ENCODE results near the gene MAML2. TPM values are rescaled to one million over a fixed set of nuclear protein-coding genes. Genes with fewer than 3 reads are reported as not detected.

MAML2 gene
- total and polyA plus RNA-seq, 9 of the 15 experiments (the other 6 are each of a cell fraction or from before 2014, with no cell fraction given) = 0.79 to 6.8 (median 4.8) TPM

- TF ChIP-seq CHD7 (IDR thresholded peaks at IDR 0.05; ENCODE audit: low read depth, low read length) (no peak), ZC3H8 (IDR thresholded peaks at IDR 0.05) (no peak), ZNF431 (CRISPR knock-in tag; IDR thresholded peaks at IDR 0.05) (no peak)
Observed at GRCh38 chr11:95975343-95975742, 367.7 kb downstream of the MAML2 start (continued).

Data from K562 (cell line).